Measurements from ENCODE around the gene FREY1. TPM values are rescaled to one million over a fixed set of nuclear protein-coding genes. Genes with fewer than 3 reads are reported as not detected.

The FREY1 gene
- total and polyA plus RNA-seq, 4 donors = 0.15 to 0.67 (median 0.39) TPM

DNA sequence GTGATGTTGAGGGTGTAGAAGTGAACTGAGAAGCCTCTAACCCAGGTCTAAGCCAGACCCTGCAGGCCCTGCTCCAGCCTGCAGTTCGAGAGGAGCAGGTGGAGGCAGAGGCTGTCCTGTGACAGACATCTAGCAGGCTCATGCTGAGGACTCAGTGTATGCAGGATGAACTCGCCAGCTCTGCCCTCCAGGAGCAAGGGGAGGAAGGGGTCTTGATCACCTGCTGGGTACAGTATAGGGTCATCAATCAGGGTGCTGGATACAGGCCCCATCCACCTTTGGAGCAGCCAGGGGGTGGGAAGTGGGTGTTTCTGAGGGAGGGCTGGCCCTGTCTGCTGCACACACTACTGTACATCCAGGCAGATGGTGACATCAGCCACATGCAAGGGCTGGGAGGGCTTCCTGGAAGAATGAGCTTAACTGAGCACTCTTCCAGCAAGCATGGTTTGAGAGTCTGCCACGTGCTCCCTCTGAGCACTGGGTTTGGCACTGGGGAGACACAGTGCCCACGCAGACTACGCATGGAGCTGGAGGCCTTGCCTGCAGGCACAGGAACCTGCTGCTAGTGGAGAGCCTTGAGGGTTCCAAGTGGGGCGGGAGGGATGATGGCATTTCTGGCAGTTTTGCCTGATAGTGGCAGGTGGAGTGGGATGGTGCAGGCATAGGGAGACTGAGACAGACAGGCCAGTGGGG is 12.4 kb downstream of the FREY1 start:
- H3K27me3 ChIP-seq (ENCODE audit: control insufficient read depth in 3 of 3, insufficient read depth in 3 of 3, low read length in 2 of 3) = peaks cover 0 to 3% (median 2%) of the 10 kb centered on the region in 3 donors
- H3K36me3 ChIP-seq (ENCODE audit: control insufficient read depth in 4 of 4, insufficient read depth in 4 of 4, low read length in 4 of 4) = no peaks in the 10 kb centered on the region
- no peak overlapping the region for H3K9ac ChIP-seq (ENCODE audit: insufficient read depth in 1 of 2, low read length in 2 of 2)
- no peaks in the 10 kb centered on the region for H3K9me3 ChIP-seq (ENCODE audit: control insufficient read depth in 4 of 4, insufficient read depth in 3 of 4, low read length in 3 of 4)
- no peak overlapping the region for H3K27ac ChIP-seq (ENCODE audit: low read depth in 1 of 2, low read length in 1 of 2)
- DNase-seq = no peak
- whole genome bisulfite sequencing, 2 donors = 86 to 87% methylated on average over 6 of the region's 6 CpGs
- TF ChIP-seq, protein P1, sequence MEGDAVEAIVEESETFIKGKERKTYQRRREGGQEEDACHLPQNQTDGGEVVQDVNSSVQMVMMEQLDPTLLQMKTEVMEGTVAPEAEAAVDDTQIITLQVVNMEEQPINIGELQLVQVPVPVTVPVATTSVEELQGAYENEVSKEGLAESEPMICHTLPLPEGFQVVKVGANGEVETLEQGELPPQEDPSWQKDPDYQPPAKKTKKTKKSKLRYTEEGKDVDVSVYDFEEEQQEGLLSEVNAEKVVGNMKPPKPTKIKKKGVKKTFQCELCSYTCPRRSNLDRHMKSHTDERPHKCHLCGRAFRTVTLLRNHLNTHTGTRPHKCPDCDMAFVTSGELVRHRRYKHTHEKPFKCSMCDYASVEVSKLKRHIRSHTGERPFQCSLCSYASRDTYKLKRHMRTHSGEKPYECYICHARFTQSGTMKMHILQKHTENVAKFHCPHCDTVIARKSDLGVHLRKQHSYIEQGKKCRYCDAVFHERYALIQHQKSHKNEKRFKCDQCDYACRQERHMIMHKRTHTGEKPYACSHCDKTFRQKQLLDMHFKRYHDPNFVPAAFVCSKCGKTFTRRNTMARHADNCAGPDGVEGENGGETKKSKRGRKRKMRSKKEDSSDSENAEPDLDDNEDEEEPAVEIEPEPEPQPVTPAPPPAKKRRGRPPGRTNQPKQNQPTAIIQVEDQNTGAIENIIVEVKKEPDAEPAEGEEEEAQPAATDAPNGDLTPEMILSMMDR (IDR thresholded peaks at IDR 0.05; ENCODE audit: control extremely low read depth, extremely low read depth) = no peak
- peaks cover 0 to 13% (median 4%) of the 10 kb centered on the region in 5 donors for H3K4me1 ChIP-seq (ENCODE audit: control insufficient read depth in 5 of 5, insufficient read depth in 5 of 5, low read length in 5 of 5)
- H3K4me3 ChIP-seq = no peak overlapping the region
- no peak for ATAC-seq (ENCODE audit: insufficient read depth, low FRiP score)

- no peaks in the 10 kb centered on the region for H3K9me3 ChIP-seq (ENCODE audit: control insufficient read depth in 4 of 4, insufficient read depth in 3 of 4, low read length in 3 of 4)
- H3K9ac ChIP-seq (ENCODE audit: insufficient read depth in 1 of 2, low read length in 2 of 2) = no peak overlapping the region
- H3K27ac ChIP-seq (ENCODE audit: low read depth in 1 of 2, low read length in 1 of 2) = no peak overlapping the region
- TF ChIP-seq, protein P1 (IDR thresholded peaks at IDR 0.05; ENCODE audit: control extremely low read depth, extremely low read depth) = no peak
- ATAC-seq (ENCODE audit: insufficient read depth, low FRiP score) (no peak), DNase-seq (no peak)
- H3K36me3 ChIP-seq (ENCODE audit: control insufficient read depth in 4 of 4, insufficient read depth in 4 of 4, low read length in 4 of 4) = no peaks in the 10 kb centered on the region
- no peak overlapping the region for H3K4me3 ChIP-seq
- peaks cover 0 to 8% (median 0%) of the 10 kb centered on the region in 5 donors for H3K4me1 ChIP-seq (ENCODE audit: control insufficient read depth in 5 of 5, insufficient read depth in 5 of 5, low read length in 5 of 5)
- 66 to 88% methylated on average over 5 of the region's 5 CpGs for WGBS, 2 donors
- H3K27me3 ChIP-seq (ENCODE audit: control insufficient read depth in 3 of 3, insufficient read depth in 3 of 3, low read length in 2 of 3) = peaks cover 0 to 5% (median 0%) of the 10 kb centered on the region in 3 donors
Observed at GRCh38 chr11:45892856-45893255, 14.2 kb downstream of the FREY1 start.

DNA sequence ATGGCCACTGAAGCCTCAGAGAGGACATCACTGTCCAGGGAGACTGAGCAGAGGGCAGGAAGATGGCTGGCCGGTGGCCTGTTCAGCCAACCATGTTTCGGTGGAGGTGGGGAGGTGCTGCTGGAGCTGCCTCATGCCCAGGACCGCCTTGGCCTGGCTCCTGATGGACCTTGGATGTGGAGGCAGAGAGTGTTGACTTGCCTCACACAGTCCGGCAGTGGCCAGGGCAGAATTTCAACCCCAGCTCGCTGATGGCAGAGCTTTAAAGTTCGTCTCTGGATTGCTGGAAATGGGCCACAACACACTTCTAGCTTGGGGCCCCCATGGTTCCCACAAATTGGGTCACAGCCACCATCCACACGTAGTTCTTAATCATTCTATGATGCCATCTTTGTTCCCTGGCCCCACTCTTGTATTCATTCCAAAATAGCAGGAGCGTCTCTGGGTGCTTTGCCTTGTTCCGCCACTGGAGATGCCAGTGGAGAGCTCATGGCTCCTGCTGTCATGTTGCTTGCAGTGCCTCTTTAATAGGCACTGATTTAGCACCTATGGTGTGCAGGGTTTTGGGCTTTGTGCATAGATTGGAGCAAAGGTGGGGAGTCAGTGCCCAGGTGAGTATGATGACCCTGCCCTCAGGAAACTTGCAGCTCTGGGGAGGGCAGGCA is 16.1 kb downstream of the FREY1 start:
- ATAC-seq (ENCODE audit: insufficient read depth, low FRiP score) (no peak), DNase-seq (no peak)
- Histone ChIP-seq H3K4me1 (ENCODE audit: control insufficient read depth in 5 of 5, insufficient read depth in 5 of 5, low read length in 5 of 5) (no peaks in the 10 kb centered on the region), H3K9ac (ENCODE audit: insufficient read depth in 1 of 2, low read length in 2 of 2) (no peak overlapping the region), H3K27ac (ENCODE audit: low read depth in 1 of 2, low read length in 1 of 2) (no peak overlapping the region), H3K27me3 (ENCODE audit: control insufficient read depth in 3 of 3, insufficient read depth in 3 of 3, low read length in 2 of 3) (peaks cover 0 to 11% (median 0%) of the 10 kb centered on the region in 3 donors), H3K4me3 (no peak overlapping the region), H3K36me3 (ENCODE audit: control insufficient read depth in 4 of 4, insufficient read depth in 4 of 4, low read length in 4 of 4) (no peaks in the 10 kb centered on the region), H3K9me3 (ENCODE audit: control insufficient read depth in 4 of 4, insufficient read depth in 3 of 4, low read length in 3 of 4) (no peaks in the 10 kb centered on the region)
- 85 to 86% methylated on average over 9 of the region's 9 CpGs for WGBS, 2 donors
- TF ChIP-seq, protein P1 (IDR thresholded peaks at IDR 0.05; ENCODE audit: control extremely low read depth, extremely low read depth) = no peak

All from lung (tissue), 12 donors.